Endothelial cell of coronary artery (primary cell): ENCODE measurements around the gene SSX2IP. TPM values are rescaled to one million over a fixed set of nuclear protein-coding genes. Genes with fewer than 3 reads are reported as not detected.

ENCODE experiments used
- total RNA-seq: library from RNA; depleted of rRNA; stranded (reverse); fragments of >200 nt; gene quantifications from 2 replicates; pipeline ENCODE4 v1.2.3, GENCODE V29; 2014

The SSX2IP gene
- total RNA-seq: 4.0 and 6.8 TPM in 2 replicates

GRCh38 chr1:84690397-84691121 is at the start of gene SSX2IP:
TSS of gene SSX2IP (minus strand) at chr1:84690461. CDS start at chr1:84671219, 19,242 bp downstream.

Other genes starting within 250 kb of the SSX2IP start
- 31.7 and 31.8 TPM in 2 replicates for gene RPF1, start 211.2 kb downstream of the SSX2IP start, total RNA-seq
- gene SPATA1, start 184.1 kb downstream of the SSX2IP start, total RNA-seq: 0.45 and 1.0 TPM in 2 replicates
- gene GNG5, start 183.9 kb downstream of the SSX2IP start, total RNA-seq: 12.0 and 16.1 TPM in 2 replicates
- 3.0 and 5.2 TPM in 2 replicates for gene CTBS, start 116.0 kb downstream of the SSX2IP start, total RNA-seq
- gene LPAR3, start 202.7 kb upstream of the SSX2IP start, total RNA-seq: not detected in 2 replicates